AG04449 (cell line): ENCODE data around the gene JAKMIP2.
"Not testable (repeated sequence)": the region's sequence is repeated elsewhere in the genome, so short reads cannot be mapped to it uniquely, and the experiment has no call there.

Source experiments
- CTCF ChIA-PET: fragments of 350-600 bp; formaldehyde crosslinking; extraction: SDS; loops from one replicate; lab custom pipeline; 2021; ENCODE audit warnings: antibody characterized with exemption; lab: Yijun Ruan, JAX
- POLR2A ChIA-PET: fragments of 400-600, 350-600 bp; formaldehyde crosslinking; extraction: SDS; loops from one replicate; lab custom pipeline; 2020; ENCODE audit warnings: antibody characterized with exemption, inconsistent platforms; lab: Yijun Ruan, JAX
- DNase-seq: peaks from one replicate; pipeline ENCODE4 v3.0.0-alpha.2; 2010; ENCODE audit warnings: low read depth, low spot score
- H3K4me3 ChIP-seq: 2 replicates; pipeline ENCODE4 v1.5.1; 2011; ENCODE audit warnings: low read depth, mild to moderate bottlenecking, control low read depth, low read length
- TF ChIP-seq, protein P1 (sequence below): IDR thresholded peaks from one replicate; pipeline ENCODE4 v1.5.1; 2011; ENCODE audit warnings: mild to moderate bottlenecking, moderate library complexity, low read length, control low read depth, inconsistent platforms; ENCODE audit not compliant: insufficient read depth; ENCODE audit errors: missing control alignments

The JAKMIP2 gene

DNA sequence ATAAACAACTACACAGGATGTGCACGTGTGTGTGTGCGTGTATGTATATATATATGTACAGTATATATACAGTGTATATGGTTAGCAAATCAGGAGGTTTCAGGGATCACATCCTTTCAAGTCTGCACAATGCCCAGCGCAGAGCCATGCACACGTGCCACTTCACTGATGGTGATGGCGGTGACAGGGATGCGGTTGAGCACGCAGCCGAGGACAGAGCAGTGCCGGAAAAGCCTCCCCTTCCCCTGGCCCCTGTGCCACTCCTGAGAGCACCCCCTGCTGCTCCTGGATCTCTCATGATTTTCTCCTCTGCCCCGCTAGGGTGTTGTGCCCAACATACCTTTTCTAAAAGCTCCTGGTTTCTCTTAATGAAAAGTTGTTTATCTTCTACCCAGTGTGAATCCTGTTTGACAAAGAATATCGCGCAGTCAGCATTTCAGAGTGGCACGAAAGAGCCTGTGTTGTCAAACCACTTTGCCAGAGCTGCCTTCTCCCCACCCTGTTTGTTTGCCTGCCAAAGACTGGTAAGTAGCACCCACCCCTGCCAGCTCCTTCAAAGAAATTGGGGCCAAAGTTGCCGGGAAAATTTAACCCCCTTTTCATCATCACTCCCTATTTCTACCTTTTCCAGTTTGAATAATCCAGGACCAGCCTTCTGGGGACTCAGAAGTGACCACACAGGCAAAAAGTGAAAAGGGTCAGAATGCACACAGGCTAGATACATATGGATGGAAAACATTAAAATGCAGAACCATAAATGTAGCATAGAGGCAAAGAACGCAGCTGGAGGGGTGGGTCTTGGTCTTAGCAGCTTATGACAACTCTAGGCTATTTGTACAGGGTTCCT, 146.4 kb downstream of the JAKMIP2 start:
- H3K4me3 ChIP-seq, result no peak overlapping the region
- CTCF ChIA-PET, result interaction anchor here (1.4 kb wide), 1 partner anchor 8 kb away, joined by 8 read pairs; no protein-coding TSS in a partner anchor
- no peak for DNase-seq
- POLR2A ChIA-PET, result no interaction called here
- TF ChIP-seq, protein P1, sequence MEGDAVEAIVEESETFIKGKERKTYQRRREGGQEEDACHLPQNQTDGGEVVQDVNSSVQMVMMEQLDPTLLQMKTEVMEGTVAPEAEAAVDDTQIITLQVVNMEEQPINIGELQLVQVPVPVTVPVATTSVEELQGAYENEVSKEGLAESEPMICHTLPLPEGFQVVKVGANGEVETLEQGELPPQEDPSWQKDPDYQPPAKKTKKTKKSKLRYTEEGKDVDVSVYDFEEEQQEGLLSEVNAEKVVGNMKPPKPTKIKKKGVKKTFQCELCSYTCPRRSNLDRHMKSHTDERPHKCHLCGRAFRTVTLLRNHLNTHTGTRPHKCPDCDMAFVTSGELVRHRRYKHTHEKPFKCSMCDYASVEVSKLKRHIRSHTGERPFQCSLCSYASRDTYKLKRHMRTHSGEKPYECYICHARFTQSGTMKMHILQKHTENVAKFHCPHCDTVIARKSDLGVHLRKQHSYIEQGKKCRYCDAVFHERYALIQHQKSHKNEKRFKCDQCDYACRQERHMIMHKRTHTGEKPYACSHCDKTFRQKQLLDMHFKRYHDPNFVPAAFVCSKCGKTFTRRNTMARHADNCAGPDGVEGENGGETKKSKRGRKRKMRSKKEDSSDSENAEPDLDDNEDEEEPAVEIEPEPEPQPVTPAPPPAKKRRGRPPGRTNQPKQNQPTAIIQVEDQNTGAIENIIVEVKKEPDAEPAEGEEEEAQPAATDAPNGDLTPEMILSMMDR, result no peak

DNA sequence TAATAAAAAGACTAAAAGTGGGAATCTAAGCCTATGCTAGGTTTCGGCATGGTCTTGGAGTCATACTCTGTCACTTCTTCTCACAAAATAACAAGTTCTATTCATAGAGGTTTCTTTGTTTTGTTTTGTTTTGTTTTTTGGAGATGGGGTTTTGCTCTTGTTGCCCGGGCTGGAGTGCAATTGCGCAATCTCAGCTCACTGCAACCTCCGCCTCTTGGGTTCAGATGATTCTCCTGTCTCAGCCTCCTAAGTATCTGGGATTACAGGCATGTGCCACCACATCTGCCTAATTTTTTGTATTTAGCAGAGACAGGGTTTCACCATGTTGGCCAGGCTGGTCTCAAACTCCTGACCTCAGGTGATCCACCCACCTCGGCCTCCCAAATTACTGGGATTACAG, 147.1 kb downstream of the JAKMIP2 start:
- POLR2A ChIA-PET, H3K4me3 ChIP-seq, DNase-seq, CTCF ChIA-PET: not testable (repeated sequence)

DNA sequence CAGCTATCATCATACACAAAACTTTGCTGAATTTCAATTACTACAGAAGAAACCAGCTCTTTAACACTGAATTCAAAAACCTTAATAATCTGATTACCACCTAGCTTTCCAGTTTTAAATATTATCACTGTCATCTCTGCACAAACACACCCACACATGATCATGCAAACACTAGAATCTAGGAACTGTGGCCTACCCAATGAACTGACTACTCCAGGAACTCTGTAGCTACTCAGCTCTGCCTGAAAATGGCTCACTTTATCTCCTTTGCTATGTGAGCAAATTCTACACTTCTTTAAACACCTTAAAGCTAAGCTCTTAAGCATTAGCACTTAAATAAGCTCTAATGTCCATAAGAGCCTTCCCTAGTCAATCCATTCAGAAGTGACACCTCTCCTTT, 149.4 kb downstream of the JAKMIP2 start:
- DNase-seq, result no peak
- ChIA-PET POLR2A (no interaction called here), CTCF (interaction anchor here (0.7 to 1.8 kb wide), 3 partner anchors 9 to 189 kb away, joined by 3 to 4 read pairs (median 4); no protein-coding TSS in a partner anchor)
- no peak overlapping the region for H3K4me3 ChIP-seq
- TF ChIP-seq, protein P1, result no peak

DNA sequence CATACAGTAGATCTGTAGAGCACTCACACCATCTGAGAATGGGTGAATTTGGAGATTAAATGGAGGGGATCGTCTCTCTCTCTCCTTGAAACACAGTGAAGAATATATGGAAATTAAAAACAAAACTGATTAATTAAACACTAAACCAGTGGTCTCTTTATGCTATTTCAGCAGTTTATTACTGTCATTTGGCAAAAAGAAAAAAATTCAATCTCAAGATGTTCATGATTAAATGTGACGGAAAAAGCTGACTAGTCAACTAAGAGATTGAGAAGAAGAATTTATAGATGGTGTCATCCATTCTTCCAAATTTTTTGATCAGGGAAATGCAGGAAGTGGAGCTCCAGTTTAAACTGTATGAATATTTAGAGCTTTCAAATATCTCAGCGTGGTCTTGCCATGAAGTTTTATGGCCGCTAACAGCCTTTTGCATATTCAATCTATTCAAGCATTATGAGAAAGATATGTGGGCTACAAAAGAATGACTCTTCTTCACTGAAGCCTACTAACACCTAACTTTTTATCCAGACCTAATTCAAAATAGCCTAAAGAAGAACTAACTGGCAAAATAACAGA, 151.0 kb downstream of the JAKMIP2 start:
- ChIA-PET CTCF (interaction anchor here (1.7 kb wide), 1 partner anchor 191 kb away, joined by 4 read pairs; no protein-coding TSS in a partner anchor), POLR2A (no interaction called here)
- DNase-seq, result no peak
- TF ChIP-seq, protein P1, result no peak
- no peak overlapping the region for H3K4me3 ChIP-seq

DNA sequence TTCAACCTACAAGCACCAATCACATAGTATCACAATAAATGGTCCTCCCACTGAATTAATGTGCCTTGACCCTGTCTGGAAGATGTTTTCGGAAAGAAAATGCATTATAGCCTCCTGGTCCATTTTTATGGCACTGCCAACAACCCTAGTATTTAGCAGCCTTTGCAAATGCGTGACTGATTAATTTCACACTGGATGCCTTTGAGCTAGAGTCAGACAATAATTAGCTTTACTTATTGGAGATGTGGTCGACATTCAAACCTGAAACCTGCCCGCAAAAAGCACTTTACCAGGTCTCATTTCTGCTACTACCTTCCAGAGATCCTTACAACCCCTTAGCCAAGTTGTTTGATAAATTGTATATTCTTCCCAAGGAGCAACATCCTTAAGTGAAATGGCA, 153.3 kb downstream of the JAKMIP2 start:
- no peak overlapping the region for H3K4me3 ChIP-seq
- no peak for DNase-seq
- TF ChIP-seq, protein P1, result no peak
- ChIA-PET POLR2A (no interaction called here), CTCF (interaction anchor here (0.8 to 5.6 kb wide), 6 partner anchors 11 to 212 kb away, joined by 3 to 106 read pairs (median 4); no protein-coding TSS in a partner anchor)

DNA sequence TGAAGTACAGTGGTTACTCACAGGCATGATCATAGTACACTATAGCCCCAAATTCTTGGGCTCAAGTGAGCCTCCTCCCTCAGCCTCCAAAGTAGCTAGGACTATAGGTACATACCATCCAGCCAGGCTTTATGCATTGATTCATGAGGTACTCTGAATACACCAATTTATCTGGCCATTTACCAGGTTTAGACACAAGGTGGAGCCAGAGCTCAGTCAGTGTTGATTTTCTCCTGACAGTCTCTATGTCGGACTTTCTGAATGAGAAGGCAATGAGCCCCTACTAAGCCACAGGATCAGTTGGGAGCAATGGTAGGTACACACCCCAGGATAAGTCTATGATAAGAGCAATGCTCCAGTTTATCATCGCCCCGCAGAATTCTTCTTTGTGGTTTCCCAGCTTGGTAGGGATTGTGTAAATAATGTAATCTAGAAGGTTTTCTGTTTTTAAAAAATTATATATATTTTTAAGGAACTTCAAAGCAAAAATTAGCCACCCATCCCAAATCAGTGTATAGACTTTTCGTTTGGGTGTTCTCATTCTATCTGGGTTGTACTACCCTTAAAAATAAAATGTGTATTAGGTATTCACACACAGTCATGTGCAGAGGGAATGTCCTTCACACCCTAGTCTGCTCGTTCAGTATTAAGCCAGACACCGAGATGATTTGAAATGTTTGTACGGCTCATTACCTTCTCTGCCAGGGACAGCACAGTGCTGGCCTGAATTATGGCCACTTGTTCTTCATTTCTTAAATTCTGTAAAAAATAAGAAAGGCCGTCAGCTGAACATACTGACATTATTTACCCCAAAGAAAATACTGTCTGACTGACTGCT, 154.3 kb downstream of the JAKMIP2 start:
- POLR2A ChIA-PET, result no interaction called here
- DNase-seq, result no peak
- H3K4me3 ChIP-seq, result no peak overlapping the region
- TF ChIP-seq, protein P1, result peak; percentile 66
- CTCF ChIA-PET, result interaction anchor here (0.6 to 5.6 kb wide), 14 partner anchors 8 to 226 kb away, joined by 3 to 106 read pairs (median 4); no protein-coding TSS in a partner anchor
